GM12878 (cell line): Measurements from ENCODE around the gene ACE2. TPM values are rescaled to one million over a fixed set of nuclear protein-coding genes. Genes with fewer than 3 reads are reported as not detected.

Source experiments
- ATAC-seq: fragments of 200-7000 bp; cut with Tn5 transposase; 3 replicates; pipeline ENCODE4 v1.9.1; 2020; ENCODE audit warnings: mild to moderate bottlenecking, moderate library complexity
- BruUV-seq: library from RNA; stranded (reverse); fragments of 400-500 nt; replicated peaks from 2 replicates; lab custom pipeline; 2021; lab: Mats Ljungman, UMichigan
- CTCF ChIA-PET: fragments of 300-600 bp; sonication (Branson Sonifier 250); formaldehyde crosslinking; extraction: SDS; loops from one replicate; lab custom pipeline; 2021; ENCODE audit warnings: inconsistent platforms; lab: Yijun Ruan, JAX
- POLR2A ChIA-PET: fragments of 350-600 bp; formaldehyde crosslinking; extraction: SDS; loops from one replicate; lab custom pipeline; 2021; ENCODE audit warnings: inconsistent platforms; lab: Charles Lee
- RAD21 ChIA-PET: fragments of 300-600 bp; sonication (Branson Sonifier 250); formaldehyde crosslinking; loops from one replicate; lab custom pipeline; 2023; ENCODE audit warnings: antibody characterized with exemption; ENCODE audit not compliant: unreplicated experiment; lab: Charles Lee
- SMC1A ChIA-PET: fragments of 300-600 bp; sonication (Branson Sonifier 250); formaldehyde crosslinking; loops from one replicate; lab custom pipeline; 2023; ENCODE audit not compliant: unreplicated experiment, uncharacterized antibody; lab: Charles Lee
- DNase-seq: peaks from one replicate; pipeline ENCODE4 v3.0.0-alpha.2; 2011; ENCODE audit warnings: low read depth, low spot score
- FAIRE-seq: peaks from 3 replicates; lab custom pipeline; 2011; peaks lifted over from hg19 to GRCh38; lab: Jason Lieb, UNC
- H2AFZ ChIP-seq: 2 replicates; pipeline ENCODE4 v1.6.0; 2011; ENCODE audit warnings: low read depth, low read length, control low read depth; ENCODE audit not compliant: control insufficient read depth
- H3K27ac ChIP-seq: 2 replicates; pipeline ENCODE4 v1.5.1; 2011; ENCODE audit warnings: control low read depth; ENCODE audit not compliant: control insufficient read depth, insufficient read depth
- H3K27me3 ChIP-seq, 2 experiments: replicated peaks in 1 of 2; 2 replicates each; pipeline versions ENCODE4 v1.6.0 to v1.6.1; 2011; ENCODE audit warnings: low read length in 1 of 2; ENCODE audit not compliant: control insufficient read depth in 2 of 2, insufficient read depth in 2 of 2
- H3K36me3 ChIP-seq, 2 experiments: 2 replicates each; pipeline ENCODE4 v1.5.1; 2011; ENCODE audit warnings: low read length in 1 of 2; ENCODE audit not compliant: control insufficient read depth in 2 of 2, insufficient read depth in 2 of 2
- H3K4me1 ChIP-seq: 2 replicates; pipeline ENCODE4 v1.6.1; 2011; ENCODE audit warnings: mild to moderate bottlenecking, low read length, moderate library complexity, mixed read lengths; ENCODE audit not compliant: control insufficient read depth, insufficient read depth
- H3K4me2 ChIP-seq: 2 replicates; pipeline ENCODE4 v1.6.0; 2011; ENCODE audit warnings: control low read depth; ENCODE audit not compliant: control insufficient read depth, insufficient read depth
- H3K4me3 ChIP-seq: fragments of 200-600 bp; sonication (generic); 2 replicates; pipeline ENCODE4 v1.5.1; 2016
- H3K79me2 ChIP-seq: 2 replicates; pipeline ENCODE4 v1.6.0; 2011; ENCODE audit warnings: low read length; ENCODE audit not compliant: control insufficient read depth, insufficient read depth
- H3K9ac ChIP-seq: 2 replicates; pipeline ENCODE4 v1.8.0; 2011; ENCODE audit warnings: low read length, control low read depth, mixed read lengths; ENCODE audit not compliant: control insufficient read depth, insufficient read depth
- H3K9me3 ChIP-seq: replicated peaks from 3 replicates; pipeline ENCODE4 v1.5.1; 2011; ENCODE audit warnings: mild to moderate bottlenecking, low read length; ENCODE audit not compliant: control insufficient read depth, insufficient read depth
- H4K20me1 ChIP-seq: 2 replicates; pipeline ENCODE4 v1.6.0; 2011; ENCODE audit not compliant: control insufficient read depth, insufficient read depth
- ATF7 ChIP-seq: fragments of 450-650 bp; IDR thresholded peaks from 2 replicates; pipeline ENCODE4 v1.6.1; 2016; ENCODE audit warnings: low read depth, mild to moderate bottlenecking
- BACH1 ChIP-seq: fragments of 450-650 bp; IDR thresholded peaks from 2 replicates; pipeline ENCODE4 v1.6.1; 2017; ENCODE audit warnings: mild to moderate bottlenecking, borderline replicate concordance
- BRCA1 ChIP-seq: IDR thresholded peaks from 2 replicates; pipeline ENCODE4 v1.6.1; 2011; ENCODE audit warnings: low read depth, low read length, improper control_type of control experiment
- HDAC2 ChIP-seq: fragments of 200-600 bp; sonication (generic); IDR thresholded peaks from 2 replicates; pipeline ENCODE4 v1.6.1; 2017
- NFXL1 ChIP-seq: fragments of 450-650 bp; IDR thresholded peaks from 2 replicates; pipeline ENCODE4 v1.6.1; 2017; ENCODE audit warnings: antibody characterized with exemption, mild to moderate bottlenecking, borderline replicate concordance
- NFYB ChIP-seq: IDR thresholded peaks from 2 replicates; pipeline ENCODE4 v1.6.1; 2011; ENCODE audit warnings: low read depth, mild to moderate bottlenecking, low read length, improper control_type of control experiment, moderate library complexity; ENCODE audit not compliant: insufficient read depth
- NRF1 ChIP-seq: conservative IDR thresholded peaks from 2 replicates; pipeline ENCODE4 v1.6.1; 2011; ENCODE audit warnings: mild to moderate bottlenecking, low read depth, low read length, improper control_type of control experiment
- TCF3 ChIP-seq: IDR thresholded peaks from 2 replicates; pipeline ENCODE4 v1.6.1; 2012; ENCODE audit warnings: low read depth, mild to moderate bottlenecking, low read length, borderline replicate concordance; ENCODE audit not compliant: insufficient read depth
- WGBS: methylation state at CpG from one replicate; pipeline ENCODE4 v1.1.6; 2016; ENCODE audit warnings: low lambda C conversion rate; ENCODE audit not compliant: insufficient replicate concordance, insufficient coverage; ENCODE audit errors: missing lambda C conversion rate; 5-methylcytosine and 5-hydroxymethylcytosine counted together
- in situ Hi-C: fragments of 300-500 bp; cut with MboI; formaldehyde crosslinking; loops from 9 replicates; pipeline ENCODE4 v1.14.3; 2018; ENCODE audit warnings: mixed read lengths
- intact Hi-C: fragments of 100-400 bp; cut with micrococcal nuclease; formaldehyde crosslinking; loops from one replicate; pipeline ENCODE4 v1.14.2; 2022; ENCODE audit not compliant: unreplicated experiment
- polyA plus RNA-seq, 11 experiments: library from polyadenylated mRNA; depleted of rRNA in 4 of 11; unstranded in 6 of 11; stranded (reverse) in 5 of 11; fragments of >200 nt; fragmentation: Nextera tagmentation in 4 of 11; fragmentation: Illumina TruSeq in 1 of 11; extraction: Ambion mirVana in 4 of 11; extraction: Trizol in 1 of 11; gene quantifications; 1 replicate in 1 of 11; 2 replicates in 10 of 11; pipeline versions ENCODE4 v1.2.1 to v1.2.3, GENCODE V29; 2011 to 2016; ENCODE audit warnings: inconsistent platforms in 2 of 11, missing spikeins in 2 of 11, low read depth in 1 of 11
- total RNA-seq, 4 experiments: library from RNA; depleted of rRNA in 3 of 4; stranded (reverse); fragments of >200 nt in 3 of 4; fragmentation: Illumina TruSeq in 1 of 4; extraction: Trizol in 1 of 4; gene quantifications; 2 replicates each; pipeline versions ENCODE4 v1.2.1 to v1.2.3, GENCODE V29; 2013 to 2021
- TF ChIP-seq, protein P1 (sequence below): fragments of 450-650 bp; IDR thresholded peaks from 2 replicates; pipeline ENCODE4 v1.6.1; 2017; ENCODE audit warnings: mild to moderate bottlenecking
- TF ChIP-seq, protein P2 (sequence below): IDR thresholded peaks from 2 replicates; pipeline ENCODE4 v1.6.1; 2011; ENCODE audit warnings: mild to moderate bottlenecking, low read depth, low read length, moderate library complexity; ENCODE audit not compliant: insufficient replicate concordance

ACE2 gene
- total and polyA plus RNA-seq, 10 of the 15 experiments (the other 5 are each of a cell fraction or from before 2014, with no cell fraction given) = 0.04 TPM; not detected in 9

DNA sequence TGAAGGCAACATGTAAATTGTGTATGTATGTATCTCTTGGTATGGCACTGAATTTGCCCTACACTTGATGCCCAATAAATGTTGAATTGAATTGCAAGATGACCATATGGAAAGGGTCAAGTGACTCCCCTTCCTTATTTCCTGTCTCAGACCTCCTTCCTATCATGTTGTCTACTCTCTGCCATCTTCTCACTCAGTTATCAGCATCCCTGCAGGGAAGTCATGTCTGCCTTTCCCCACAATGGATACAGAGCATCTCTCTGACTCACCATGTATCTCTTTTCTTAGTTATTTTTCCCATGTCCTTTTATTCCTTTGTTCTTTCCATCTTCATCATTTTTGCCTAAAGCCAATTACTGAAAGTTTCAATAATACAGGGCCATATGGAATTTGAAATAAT lies 77.7 kb downstream of the ACE2 start:
- no peak overlapping the region for H3K27ac ChIP-seq
- no peak overlapping the region for H3K9ac ChIP-seq
- intact Hi-C loops = no loop called here
- no peak overlapping the region for H3K4me2 ChIP-seq
- ATAC-seq = no peak
- in situ Hi-C loops = no loop called here
- RAD21 ChIA-PET = no interaction called here
- H3K79me2 ChIP-seq = no peaks in the 10 kb centered on the region
- BruUV-seq = no TSS peak
- no peaks in the 10 kb centered on the region for H3K4me1 ChIP-seq
- TF ChIP-seq NFYB = no peak
- no peak overlapping the region for H3K4me3 ChIP-seq
- CTCF ChIA-PET = no interaction called here
- H3K36me3 ChIP-seq = no peaks in the 10 kb centered on the region
- no peaks in the 10 kb centered on the region for H3K9me3 ChIP-seq
- H3K27me3 ChIP-seq = peaks cover 0 to 5% of the 10 kb centered on the region in 2 experiments; a peak in 2 of 4 replicates
- H4K20me1 ChIP-seq = no peaks in the 10 kb centered on the region
- POLR2A ChIA-PET = no interaction called here
- SMC1A ChIA-PET = no interaction called here
- no peak for FAIRE-seq
- no peak for DNase-seq
- no peak overlapping the region for H2AFZ ChIP-seq

DNA sequence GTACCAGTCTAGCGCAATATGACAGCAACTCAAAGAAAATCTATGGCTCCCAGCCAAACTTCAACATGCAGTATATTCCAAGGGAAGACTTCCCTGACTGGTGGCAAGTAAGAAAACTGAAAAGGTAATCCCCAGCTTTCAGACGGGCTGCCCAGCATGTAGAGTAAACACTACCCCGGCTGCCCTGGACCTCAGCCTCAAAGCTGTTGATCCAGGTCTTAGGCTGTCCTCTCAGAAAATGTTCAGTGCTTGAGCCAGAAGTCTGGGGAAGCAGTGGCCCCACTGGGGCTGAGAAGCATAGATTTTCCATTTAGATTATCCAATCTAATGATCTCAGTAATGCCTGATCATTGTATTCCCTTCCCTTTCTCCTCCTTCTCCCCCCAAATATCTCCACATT lies 78.3 kb downstream of the ACE2 start:
- ChIA-PET CTCF (no interaction called here), POLR2A (no interaction called here), SMC1A (no interaction called here), RAD21 (no interaction called here)
- Histone ChIP-seq H3K4me1 (no peaks in the 10 kb centered on the region), H4K20me1 (no peaks in the 10 kb centered on the region), H2AFZ (no peak overlapping the region), H3K9me3 (no peaks in the 10 kb centered on the region), H3K27me3 (peaks cover 0 to 5% of the 10 kb centered on the region in 2 experiments; a peak in 2 of 4 replicates), H3K4me2 (no peak overlapping the region), H3K9ac (no peak overlapping the region), H3K27ac (no peak overlapping the region), H3K36me3 (no peaks in the 10 kb centered on the region), H3K4me3 (no peak overlapping the region), H3K79me2 (no peaks in the 10 kb centered on the region)
- in situ Hi-C loops (no loop called here), intact Hi-C loops (no loop called here)
- no peak for TF ChIP-seq HDAC2
- TF ChIP-seq, protein P1, sequence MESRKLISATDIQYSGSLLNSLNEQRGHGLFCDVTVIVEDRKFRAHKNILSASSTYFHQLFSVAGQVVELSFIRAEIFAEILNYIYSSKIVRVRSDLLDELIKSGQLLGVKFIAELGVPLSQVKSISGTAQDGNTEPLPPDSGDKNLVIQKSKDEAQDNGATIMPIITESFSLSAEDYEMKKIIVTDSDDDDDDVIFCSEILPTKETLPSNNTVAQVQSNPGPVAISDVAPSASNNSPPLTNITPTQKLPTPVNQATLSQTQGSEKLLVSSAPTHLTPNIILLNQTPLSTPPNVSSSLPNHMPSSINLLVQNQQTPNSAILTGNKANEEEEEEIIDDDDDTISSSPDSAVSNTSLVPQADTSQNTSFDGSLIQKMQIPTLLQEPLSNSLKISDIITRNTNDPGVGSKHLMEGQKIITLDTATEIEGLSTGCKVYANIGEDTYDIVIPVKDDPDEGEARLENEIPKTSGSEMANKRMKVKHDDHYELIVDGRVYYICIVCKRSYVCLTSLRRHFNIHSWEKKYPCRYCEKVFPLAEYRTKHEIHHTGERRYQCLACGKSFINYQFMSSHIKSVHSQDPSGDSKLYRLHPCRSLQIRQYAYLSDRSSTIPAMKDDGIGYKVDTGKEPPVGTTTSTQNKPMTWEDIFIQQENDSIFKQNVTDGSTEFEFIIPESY = no peak
- TF ChIP-seq NFXL1 = no peak
- TF ChIP-seq NRF1 = no peak
- no peak for TF ChIP-seq TCF3
- TF ChIP-seq, protein P2, sequence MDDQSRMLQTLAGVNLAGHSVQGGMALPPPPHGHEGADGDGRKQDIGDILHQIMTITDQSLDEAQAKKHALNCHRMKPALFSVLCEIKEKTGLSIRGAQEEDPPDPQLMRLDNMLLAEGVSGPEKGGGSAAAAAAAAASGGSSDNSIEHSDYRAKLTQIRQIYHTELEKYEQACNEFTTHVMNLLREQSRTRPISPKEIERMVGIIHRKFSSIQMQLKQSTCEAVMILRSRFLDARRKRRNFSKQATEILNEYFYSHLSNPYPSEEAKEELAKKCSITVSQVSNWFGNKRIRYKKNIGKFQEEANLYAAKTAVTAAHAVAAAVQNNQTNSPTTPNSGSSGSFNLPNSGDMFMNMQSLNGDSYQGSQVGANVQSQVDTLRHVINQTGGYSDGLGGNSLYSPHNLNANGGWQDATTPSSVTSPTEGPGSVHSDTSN = no peak
- no peak for TF ChIP-seq ATF7
- no peak for TF ChIP-seq BACH1
- no peak for TF ChIP-seq BRCA1
- 39% methylated on average over 3 of the region's 3 CpGs for WGBS
- no peak for FAIRE-seq
- BruUV-seq = no TSS peak
- no peak for DNase-seq
- ATAC-seq = no peak
